Sigmoid colon (tissue), 4 donors: ENCODE results near the gene SECISBP2L.

Experiments
- CTCF ChIP-seq, 4 experiments: fragments of 450-650 bp in 3 of 4; fragments of 200-600 bp in 1 of 4; IDR thresholded peaks; one replicate each; pipeline ENCODE4 v1.5.1; 2016 to 2019; ENCODE audit warnings: antibody characterized with exemption in 4 of 4, mild to moderate bottlenecking in 3 of 4, moderate library complexity in 2 of 4
- EP300 ChIP-seq, 4 donors: sonication (generic); formaldehyde crosslinking; IDR thresholded peaks; one replicate each; pipeline ENCODE4 v1.6.1; 2017; ENCODE audit warnings: antibody characterized with exemption in 4 of 4
- POLR2A ChIP-seq, 2 donors: fragments of 450-650 bp; IDR thresholded peaks; one replicate each; pipeline ENCODE4 v1.6.1; 2016; ENCODE audit warnings: antibody characterized with exemption in 2 of 2, mild to moderate bottlenecking in 2 of 2, moderate library complexity in 2 of 2

GRCh38 chr15:48986240-48986639 is 60.0 kb downstream of the SECISBP2L start:
- no peak for TF ChIP-seq CTCF (IDR thresholded peaks at IDR 0.05)
- TF ChIP-seq EP300 (IDR thresholded peaks at IDR 0.05) = no peak
- no peak for TF ChIP-seq POLR2A (IDR thresholded peaks at IDR 0.05)
